HG03571 (cell line): Measurements from ENCODE around the gene TTC13.

Experiments
- ATAC-seq: cut with Tn5 transposase; IDR thresholded peaks from one replicate; pipeline ENCODE4 v1.9.1; 2021; ENCODE audit not compliant: unreplicated experiment

TTC13 gene

DNA sequence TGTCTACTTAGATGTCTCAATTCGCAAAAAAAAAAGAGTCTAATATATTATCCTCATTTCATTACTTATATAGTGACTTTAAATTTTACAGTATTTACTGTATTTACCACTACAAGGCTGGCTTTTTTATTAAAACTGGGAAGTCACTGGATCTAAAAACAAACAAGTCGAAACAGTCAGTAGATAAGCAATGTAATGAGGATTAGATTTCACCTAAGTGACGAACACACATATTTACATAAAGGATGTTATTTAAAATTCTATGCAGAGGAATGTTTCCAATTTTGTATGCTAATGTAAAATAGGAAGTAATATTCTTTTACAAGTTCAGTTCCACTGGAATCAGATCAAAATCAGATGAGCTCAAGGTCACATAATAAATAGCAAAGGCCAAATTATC, 28.3 kb downstream of the TTC13 start:
- no peak for ATAC-seq

DNA sequence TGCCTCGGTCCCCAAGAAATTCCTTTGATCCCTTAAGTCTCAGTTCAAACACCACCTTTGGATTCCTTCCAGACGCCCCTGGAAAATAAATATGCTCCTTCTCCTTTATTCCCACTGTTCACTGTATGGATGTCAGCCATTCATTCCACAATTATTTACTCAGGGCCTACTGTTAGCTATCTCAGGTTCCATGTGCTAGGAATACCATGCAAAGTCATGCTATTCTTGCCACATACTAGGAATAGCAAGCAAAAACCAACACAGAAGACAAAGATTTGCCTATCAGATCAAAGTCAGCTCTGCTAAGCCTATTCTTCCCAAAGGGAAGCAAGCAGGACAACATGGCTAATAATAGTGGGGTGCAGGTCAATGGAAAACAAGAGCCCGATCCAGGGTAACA, 29.8 kb downstream of the TTC13 start:
- no peak for ATAC-seq

DNA sequence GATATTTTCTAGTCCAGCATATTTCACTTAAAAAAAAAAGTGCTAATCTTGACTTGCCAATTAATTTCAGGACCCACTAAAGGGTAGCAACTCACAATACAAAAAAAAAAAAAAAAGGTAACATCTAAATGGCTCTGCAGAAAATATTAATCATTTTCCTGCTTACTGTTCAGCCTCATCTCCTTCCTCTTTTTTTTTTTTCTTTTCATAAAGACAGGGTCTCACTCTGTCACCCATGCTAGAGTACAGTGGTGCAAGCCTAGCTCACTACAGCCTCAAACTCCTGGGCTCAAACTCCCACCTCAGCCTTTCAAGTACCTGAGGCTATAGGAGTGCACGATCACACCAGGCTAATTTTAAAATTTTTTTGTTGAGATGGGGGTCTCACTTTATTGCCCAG, 30.4 kb downstream of the TTC13 start:
- no peak for ATAC-seq

DNA sequence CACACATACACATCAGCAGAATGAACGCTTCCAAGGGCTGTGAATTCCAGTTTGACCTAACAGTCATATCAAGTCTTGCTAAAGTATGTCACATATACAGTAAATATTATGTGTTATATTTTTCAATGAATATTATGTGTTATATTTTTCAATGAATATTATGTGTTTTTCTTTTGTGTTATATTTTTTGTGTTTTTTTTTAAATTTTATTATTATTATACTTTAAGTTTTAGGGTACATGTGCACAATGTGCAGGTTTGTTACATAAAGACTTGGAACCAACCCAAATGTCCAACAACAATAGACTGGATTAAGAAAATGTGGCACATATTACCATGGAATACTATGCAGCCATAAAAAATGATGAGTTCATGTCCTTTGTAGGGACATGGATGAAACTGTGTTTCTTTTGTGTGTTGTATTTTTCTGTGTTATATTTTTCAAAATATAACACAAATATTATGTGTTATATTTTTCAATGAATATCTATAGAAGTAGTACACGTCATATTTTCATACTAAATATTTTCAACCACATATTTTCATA, 35.5 kb downstream of the TTC13 start:
- ATAC-seq: no peak

DNA sequence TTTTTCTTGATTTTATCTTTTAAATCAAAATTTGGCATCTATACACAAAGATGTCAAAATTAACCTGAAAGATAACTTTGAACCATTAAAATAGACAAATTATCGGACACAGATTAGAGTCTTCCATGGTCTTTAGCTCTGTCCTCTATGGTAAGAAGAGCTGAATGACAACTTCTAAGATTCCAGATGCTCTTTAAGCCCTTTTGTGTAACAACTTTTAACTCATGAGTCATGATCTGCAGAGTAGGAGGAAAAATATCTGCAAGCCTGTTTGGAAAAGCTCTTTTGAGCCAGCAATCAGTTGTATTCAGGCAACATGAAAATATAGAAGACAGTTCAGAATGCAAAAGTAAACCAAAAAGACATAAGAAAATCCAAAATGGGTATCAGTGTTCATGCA, 37.8 kb downstream of the TTC13 start:
- no peak for ATAC-seq

DNA sequence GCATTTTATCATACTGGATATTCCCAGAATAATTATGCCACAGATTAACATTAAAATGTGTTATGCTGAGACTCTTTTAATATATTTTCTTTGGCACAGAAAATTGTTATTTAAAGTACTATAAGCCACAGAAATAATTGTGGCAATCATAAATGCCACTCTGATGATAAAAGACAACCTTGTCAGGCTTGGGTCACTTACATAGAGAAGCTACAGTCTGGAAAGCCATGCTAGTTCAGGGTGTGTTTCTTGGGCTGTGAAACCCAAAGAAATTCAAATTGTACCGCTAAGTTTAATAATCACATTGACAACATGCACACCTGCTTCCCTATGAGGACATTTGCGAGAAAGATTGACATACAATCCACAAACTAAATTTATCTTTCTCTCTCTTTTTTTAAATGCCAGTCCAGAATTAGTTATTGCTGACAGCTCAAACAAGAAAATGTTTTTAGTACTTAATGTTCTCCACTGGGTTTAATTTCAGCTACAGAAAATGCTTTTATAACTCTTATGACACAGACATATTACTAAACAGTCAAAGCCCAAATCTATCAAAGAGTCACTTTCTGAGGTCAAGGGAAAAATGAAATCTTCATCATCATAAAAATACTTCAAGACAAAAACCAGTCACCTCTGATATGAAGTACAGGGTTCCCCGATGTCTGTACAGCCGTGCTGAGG, 38.7 kb downstream of the TTC13 start:
- no peak for ATAC-seq

DNA sequence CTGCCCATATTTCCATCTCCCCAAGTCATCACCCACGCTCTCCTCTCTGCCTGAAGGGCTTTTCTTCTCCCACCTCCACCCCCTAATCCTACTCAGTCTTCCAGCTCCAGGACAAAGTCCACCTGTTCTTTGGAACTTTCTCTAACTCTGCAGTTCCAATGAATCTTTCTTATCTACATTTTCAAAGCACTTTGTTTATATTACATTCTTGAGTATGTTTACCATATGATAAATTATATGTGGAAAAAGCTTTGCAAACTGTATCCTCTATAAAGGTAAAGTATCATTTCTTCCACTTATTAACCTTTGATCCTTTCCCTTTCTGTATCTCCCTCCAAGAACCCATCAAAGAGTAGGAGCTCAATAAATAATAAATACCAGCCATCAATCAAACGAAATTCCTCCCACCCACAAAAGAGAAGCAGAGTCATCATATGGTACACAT, 39.7 kb downstream of the TTC13 start:
- ATAC-seq: no peak

DNA sequence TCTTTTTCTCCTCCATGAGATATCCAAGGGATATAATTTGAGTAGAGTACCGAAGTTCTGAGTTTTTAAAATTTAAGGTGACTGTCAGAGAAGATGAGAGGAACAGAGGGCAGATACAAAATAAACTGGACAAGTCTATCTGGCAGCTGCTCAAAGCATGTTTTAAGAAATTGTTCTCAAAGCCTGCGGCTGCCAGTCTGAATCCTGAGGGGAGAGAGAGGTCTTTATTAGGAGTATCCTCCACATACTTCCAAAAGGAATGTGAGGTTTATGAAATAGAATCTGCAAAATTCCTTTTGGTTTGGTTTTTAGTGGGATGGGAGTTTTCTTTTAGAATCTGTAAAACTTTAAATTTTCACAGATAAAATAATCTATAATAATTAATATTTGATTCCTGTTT, 41.3 kb downstream of the TTC13 start:
- ATAC-seq: no peak

DNA sequence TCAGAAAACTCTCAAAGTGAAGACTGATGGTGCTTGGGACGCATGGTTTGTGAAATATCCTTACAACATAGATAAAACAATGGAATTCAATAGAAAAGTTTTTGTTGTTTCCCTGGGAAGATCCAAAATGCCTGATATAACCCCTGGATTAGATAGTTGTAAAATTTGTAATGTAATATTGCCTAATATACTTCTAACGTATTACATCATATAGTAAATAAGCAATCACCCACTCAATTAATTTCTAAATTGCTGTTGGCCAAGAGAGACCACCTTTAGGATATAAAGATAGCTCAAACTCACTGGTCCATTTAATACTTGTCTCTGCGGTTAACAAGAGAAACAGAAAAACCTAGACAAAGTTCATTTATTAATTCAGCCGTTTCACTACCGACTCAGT, 42.2 kb downstream of the TTC13 start:
- ATAC-seq: no peak

DNA sequence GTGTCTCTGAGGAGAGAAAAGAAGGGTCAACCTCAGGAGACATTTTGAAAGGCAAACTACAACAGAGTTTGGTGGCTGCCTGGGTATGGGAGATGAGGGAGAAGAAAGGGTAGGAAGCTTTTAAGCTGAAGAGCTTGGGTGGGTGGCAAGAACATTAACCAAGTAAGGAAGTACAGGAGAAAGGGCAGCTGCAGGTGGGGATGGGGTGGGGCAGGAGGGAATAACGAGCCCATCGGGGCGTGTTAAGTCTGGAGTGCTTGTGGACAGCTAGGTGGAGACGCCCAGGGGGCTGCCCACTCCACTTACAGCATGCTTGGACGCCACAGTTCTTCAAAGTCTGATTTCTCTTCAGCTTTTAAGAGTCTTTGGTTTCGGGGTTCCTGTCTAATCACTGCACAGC, 42.8 kb downstream of the TTC13 start:
- no peak for ATAC-seq

DNA sequence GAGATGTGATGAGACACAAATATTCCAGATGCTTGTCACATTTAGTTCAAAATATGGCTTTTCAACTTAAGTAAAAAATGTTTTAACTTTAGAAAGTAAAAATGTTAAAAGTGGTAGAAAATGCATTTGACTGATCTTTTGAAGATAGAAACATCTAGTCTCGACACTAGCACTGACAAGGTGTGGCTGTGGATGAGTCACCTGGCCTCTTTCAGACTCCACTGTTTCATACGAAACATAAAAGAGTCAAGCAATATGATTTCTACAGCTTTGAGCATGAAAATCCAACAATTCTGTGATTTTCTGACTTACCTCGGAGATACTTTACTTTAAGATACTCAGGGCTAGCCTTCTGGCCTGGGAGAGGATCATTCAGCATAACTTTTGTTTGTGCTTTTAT, 47.7 kb downstream of the TTC13 start:
- ATAC-seq: no peak

DNA sequence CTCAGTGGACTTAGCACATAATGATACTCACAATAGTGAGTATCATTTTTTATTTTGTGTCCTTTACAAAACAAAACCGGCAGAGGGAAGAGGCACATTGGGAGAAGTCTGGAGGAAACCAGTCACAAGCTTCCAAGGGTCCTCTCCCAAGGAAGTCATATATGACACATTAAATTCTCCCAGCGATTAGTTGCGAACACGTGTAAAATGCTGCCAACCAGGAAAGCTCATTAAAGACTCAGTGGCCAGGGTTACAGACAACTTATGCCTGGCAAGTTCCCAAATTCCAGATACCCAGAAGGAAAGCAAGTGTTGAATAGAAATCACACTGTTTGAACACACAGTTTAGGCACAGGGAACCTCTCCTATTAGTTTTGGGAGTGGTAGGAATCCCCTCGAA, 52.5 kb downstream of the TTC13 start:
- no peak for ATAC-seq

DNA sequence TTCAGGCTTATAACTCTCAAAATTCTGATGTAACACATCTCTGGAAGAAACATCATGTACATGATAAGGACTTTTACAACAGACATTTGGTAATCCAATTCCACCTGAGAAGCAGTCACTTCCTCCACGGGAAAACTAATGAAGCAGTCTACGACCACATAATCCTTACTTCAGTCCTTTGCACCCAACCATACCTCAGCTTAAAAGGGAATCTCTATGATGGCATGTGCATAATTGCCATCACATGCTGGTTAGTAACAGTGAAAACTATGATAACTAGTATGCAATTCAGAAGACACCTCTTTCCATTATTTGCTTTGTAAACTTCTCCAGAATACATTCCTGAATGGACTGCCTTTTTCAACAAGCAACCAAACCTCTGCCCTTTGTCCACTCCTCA, 53.1 kb downstream of the TTC13 start:
- no peak for ATAC-seq

DNA sequence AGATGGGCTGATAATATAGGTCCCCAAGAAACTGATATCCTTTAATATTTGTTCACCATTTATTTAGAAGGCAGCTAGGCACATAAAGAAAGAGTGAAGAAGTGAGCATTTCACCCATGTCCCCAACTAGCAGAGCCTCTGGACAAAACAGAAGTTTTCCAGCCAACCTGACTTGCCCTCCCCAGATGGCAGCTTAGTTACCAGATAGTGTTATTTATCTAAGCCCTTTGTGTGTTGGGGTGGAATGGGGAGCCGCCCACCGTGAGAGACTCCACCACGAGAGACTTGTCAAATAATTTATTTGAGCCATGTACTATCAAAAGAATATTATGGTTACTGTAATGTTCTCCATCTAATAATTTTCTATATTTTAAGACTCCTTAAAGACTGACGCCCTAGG, 55.5 kb downstream of the TTC13 start:
- ATAC-seq: no peak

DNA sequence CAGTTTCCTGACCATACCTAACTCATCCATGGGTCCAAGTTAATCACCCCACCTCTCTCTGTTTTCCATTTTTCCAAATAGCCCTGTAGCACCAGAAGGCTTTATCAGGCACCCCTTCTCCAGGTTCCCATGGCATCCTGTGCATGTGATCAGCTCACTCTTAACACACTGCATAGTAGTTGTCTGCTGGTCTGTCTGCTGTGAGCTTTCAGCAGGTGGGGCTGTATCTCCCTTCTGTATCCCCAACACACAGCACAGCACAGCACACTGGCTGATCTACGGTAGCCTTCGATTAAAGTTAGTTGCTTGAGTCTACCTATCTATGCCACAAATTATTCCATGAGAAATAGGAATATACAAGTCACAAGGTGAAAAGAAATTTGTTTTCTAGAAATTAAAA, 56.0 kb downstream of the TTC13 start:
- no peak for ATAC-seq

DNA sequence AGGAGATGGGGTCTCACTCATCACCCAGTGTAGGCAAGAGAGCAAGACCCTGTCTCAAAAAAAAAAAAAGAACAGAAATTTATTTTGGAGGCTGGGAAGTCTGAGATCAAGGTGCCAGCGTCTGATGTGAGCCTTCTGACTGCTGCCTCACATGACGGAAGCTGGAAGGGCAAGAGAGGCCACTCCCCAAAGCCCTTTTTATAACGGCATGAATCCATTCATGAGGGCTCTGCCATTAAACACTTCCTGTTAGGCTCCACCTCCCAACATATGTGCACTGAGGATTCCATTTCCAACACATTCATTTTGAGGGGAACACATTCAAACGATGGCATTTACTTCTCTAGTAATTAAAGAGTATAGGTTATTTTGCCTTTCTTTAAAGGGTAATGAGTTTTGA, 59.5 kb downstream of the TTC13 start:
- ATAC-seq: no peak

DNA sequence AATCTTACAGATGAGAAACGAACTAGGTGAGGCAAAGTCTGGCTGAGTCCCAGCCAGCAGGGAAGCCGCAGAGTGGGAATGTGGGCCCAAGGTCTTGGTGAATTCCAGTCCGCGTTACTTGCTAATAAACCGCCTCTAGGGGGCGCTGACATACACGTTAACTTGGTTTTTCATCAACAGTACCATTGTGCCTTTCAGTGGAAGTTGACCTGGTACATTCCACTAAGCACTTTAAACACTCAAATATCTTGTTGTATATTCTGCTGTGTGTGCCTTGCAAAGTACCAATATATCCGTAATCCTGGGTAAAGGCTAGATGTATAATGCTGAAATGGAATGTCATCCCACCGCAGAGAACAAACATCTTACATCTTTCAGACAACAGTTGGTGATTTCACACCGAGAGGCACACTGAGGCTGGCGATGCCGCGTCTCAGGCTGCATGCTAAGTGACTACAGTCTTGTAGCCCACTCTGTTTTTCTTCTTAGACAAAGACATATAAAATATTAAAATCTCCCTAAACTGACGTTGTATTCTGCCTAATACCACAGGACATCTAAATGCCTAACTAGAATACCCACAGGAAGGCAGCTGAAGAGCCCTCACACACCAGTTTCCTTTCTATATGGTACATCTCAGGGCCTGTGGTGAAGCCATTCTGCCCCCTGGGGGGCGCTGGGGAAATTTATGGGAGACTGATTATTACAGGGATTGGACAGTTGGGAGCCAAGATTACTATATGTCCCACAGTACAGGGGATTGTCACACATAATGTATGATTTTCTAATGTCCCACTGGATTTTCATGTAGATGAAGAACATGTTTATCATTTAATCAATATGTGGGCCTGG, 61.2 kb downstream of the TTC13 start:
- no peak for ATAC-seq

DNA sequence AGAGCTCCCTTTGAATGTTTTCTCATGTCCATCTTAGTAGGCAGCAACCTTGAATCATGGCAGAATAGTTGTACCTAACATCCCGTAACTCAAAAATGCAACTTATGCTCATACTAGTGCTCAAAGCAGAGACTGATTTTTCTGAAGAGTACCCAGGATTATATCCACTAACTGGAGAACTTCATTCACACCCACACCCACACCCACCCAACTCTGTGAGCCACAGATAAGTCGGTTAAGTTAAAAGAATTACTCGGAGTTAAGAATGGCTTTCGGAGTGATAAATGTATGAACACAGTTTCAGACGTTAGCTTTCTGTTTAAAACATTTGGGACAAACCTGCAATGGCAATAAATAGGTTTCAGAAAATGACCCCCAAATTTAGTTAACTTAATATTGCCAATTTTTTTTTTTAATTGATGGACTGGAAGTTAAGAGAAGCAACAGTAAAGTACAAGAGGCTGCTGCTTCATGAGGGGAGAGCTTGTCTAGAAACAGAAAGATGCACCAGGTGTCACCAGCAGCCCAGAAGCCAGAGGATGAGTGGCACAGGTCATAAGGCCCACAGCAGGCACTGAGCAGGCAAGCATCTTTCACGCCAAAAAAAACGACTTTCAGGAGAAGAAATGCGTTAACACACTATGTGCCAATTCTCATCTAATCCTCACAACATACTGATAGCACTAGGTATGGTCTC, 61.9 kb downstream of the TTC13 start:
- ATAC-seq: no peak

DNA sequence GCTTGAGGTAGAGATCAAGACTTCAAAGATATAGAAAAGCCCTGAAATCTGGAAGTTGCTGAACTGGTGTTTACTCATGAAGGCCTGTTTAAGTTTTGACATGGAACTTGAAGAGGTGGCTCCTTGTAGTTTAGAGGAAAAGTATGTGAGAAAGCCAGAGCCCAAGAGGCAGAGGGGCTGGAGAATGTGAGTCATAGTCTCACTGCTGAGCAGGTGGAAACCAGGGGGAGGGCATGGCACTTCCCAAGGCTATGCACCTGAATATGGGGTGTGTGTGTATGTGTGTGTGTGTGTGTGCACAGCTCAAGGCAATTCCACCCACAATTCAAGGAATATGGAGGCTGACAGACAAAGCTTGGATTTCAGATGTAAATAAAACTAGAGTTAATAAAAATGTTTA, 63.6 kb downstream of the TTC13 start:
- no peak for ATAC-seq

DNA sequence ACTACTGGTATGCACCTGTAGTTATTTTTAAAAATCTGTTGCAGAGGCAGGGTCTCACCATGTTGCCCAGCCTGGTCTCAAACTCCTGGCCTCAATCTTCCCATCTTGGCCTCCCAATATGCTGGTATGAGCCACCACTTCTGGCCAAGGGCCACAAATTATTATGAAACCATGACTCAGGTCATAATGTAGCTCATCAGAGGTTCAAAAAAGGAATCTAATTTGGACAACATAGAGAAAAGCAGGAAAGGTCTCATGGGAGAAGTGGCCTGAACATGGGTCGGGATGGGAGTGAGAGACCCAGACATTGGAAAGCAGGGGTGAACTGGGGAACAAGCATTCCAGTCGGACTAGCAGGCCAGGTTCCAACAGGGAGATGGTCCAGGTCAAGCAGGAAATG, 65.2 kb downstream of the TTC13 start:
- no peak for ATAC-seq

DNA sequence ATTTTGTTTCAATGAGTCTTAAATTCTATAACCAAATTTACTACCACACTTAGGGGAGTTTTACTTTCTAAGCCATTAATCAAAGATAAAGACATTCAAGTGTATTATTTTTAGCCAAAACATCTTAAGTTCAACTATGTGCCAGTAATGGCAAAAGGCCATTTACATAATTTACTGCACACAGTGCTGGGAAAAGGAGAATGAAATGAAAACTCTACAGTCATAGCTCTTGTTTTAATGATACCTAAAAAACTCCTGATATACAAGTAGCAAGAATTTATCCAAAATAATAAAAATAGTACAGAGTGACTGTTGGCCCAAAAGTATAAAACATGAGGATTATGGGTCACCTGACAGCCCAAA, 67.9 kb downstream of the TTC13 start:
- ATAC-seq: no peak
